HEK293 (cell line): ENCODE measurements around the gene PPP2R2B.

ENCODE experiments used
- CTCF ChIA-PET: fragments of 350-600 bp; formaldehyde crosslinking; extraction: SDS; loops from one replicate; lab custom pipeline; 2021; ENCODE audit warnings: antibody characterized with exemption; lab: Yijun Ruan, JAX
- POLR2A ChIA-PET: fragments of 300-600 bp; formaldehyde crosslinking; extraction: SDS; loops from one replicate; lab custom pipeline; 2020; ENCODE audit warnings: antibody characterized with exemption, inconsistent platforms; lab: Yijun Ruan, JAX
- H3K27ac ChIP-seq: fragments of 200-500 bp; sonication (Bioruptor generic); 2 replicates; pipeline ENCODE4 v1.5.1; 2014; ENCODE audit warnings: low read depth, low read length, control low read depth, inconsistent platforms; ENCODE audit errors: extremely low read depth
- H3K36me3 ChIP-seq, 2 experiments: fragments of 200-500 bp in 1 of 2; sonication (Bioruptor generic) in 1 of 2; 1 replicate in 1 of 2; 2 replicates in 1 of 2; pipeline ENCODE4 v1.5.1; 2014 to 2017; ENCODE audit warnings: inconsistent platforms in 2 of 2, low read length in 2 of 2; ENCODE audit not compliant: control insufficient read depth in 2 of 2, insufficient read depth in 1 of 2
- H3K4me1 ChIP-seq: fragments of 200-500 bp; sonication (Bioruptor generic); 2 replicates; pipeline ENCODE4 v1.5.1; 2014; ENCODE audit warnings: mild to moderate bottlenecking, low read length, inconsistent platforms; ENCODE audit not compliant: control insufficient read depth, insufficient read depth
- H3K4me3 ChIP-seq: 2 replicates; pipeline ENCODE4 v1.5.1; 2011; ENCODE audit warnings: low read depth, mild to moderate bottlenecking, control low read depth, low read length, moderate library complexity
- H3K9me3 ChIP-seq: fragments of 200-500 bp; sonication (Bioruptor generic); 2 replicates; pipeline ENCODE4 v1.5.1; 2014; ENCODE audit warnings: low read depth, low read length, inconsistent platforms; ENCODE audit not compliant: control insufficient read depth, insufficient read depth
- FEZF1 ChIP-seq: fragments of 450-650 bp; formaldehyde crosslinking; IDR thresholded peaks from 2 replicates; pipeline ENCODE4 v1.5.1; 2016; ENCODE audit warnings: missing biosample characterization, missing genetic modification characterization
- IKZF3 ChIP-seq: fragments of 450-650 bp; IDR thresholded peaks from 2 replicates; pipeline ENCODE4 v1.5.0; 2018; ENCODE audit warnings: missing biosample characterization, mild to moderate bottlenecking, missing genetic modification characterization, moderate library complexity
- OVOL3 ChIP-seq: fragments of 450-650 bp; formaldehyde crosslinking; IDR thresholded peaks from 2 replicates; pipeline ENCODE4 v1.5.1; 2016; ENCODE audit warnings: missing biosample characterization, missing genetic modification characterization
- YY1 ChIP-seq: fragments of 450-650 bp; formaldehyde crosslinking; IDR thresholded peaks from 2 replicates; pipeline ENCODE4 v1.5.1; 2018; ENCODE audit warnings: missing biosample characterization, missing genetic modification characterization
- ZEB2 ChIP-seq: fragments of 450-650 bp; formaldehyde crosslinking; IDR thresholded peaks from 2 replicates; pipeline ENCODE4 v1.5.1; 2016; ENCODE audit warnings: missing biosample characterization, missing genetic modification characterization
- ZNF10 ChIP-seq: fragments of 450-650 bp; formaldehyde crosslinking; IDR thresholded peaks from 2 replicates; pipeline ENCODE4 v1.5.1; 2017; ENCODE audit warnings: missing biosample characterization, missing genetic modification characterization
- ZNF174 ChIP-seq: fragments of 450-650 bp; formaldehyde crosslinking; IDR thresholded peaks from 2 replicates; pipeline ENCODE4 v1.5.0; 2017; ENCODE audit warnings: missing biosample characterization, mild to moderate bottlenecking, missing genetic modification characterization
- ZNF19 ChIP-seq: fragments of 450-650 bp; formaldehyde crosslinking; IDR thresholded peaks from 2 replicates; pipeline ENCODE4; 2016; ENCODE audit warnings: missing biosample characterization, missing genetic modification characterization, low read depth
- ZNF24 ChIP-seq: fragments of 450-650 bp; formaldehyde crosslinking; IDR thresholded peaks from 2 replicates; pipeline ENCODE4 v1.5.1; 2016; ENCODE audit warnings: missing biosample characterization, missing genetic modification characterization
- ZNF350 ChIP-seq: fragments of 450-650 bp; formaldehyde crosslinking; IDR thresholded peaks from 2 replicates; pipeline ENCODE4 v1.5.0; 2017; ENCODE audit warnings: missing biosample characterization, mild to moderate bottlenecking, missing genetic modification characterization
- ZNF37A ChIP-seq: fragments of 450-650 bp; IDR thresholded peaks from 2 replicates; pipeline ENCODE4 v1.5.1; 2018; ENCODE audit warnings: missing biosample characterization, missing genetic modification characterization
- ZNF426 ChIP-seq: fragments of 450-650 bp; formaldehyde crosslinking; IDR thresholded peaks from 2 replicates; pipeline ENCODE4 v1.5.1; 2017; ENCODE audit warnings: missing biosample characterization, missing genetic modification characterization, mild to moderate bottlenecking, inconsistent platforms, moderate library complexity
- ZNF521 ChIP-seq: fragments of 450-650 bp; formaldehyde crosslinking; IDR thresholded peaks from 2 replicates; pipeline ENCODE4 v1.5.1; 2017; ENCODE audit warnings: missing biosample characterization, mild to moderate bottlenecking, missing genetic modification characterization
- ZNF529 ChIP-seq: fragments of 450-650 bp; formaldehyde crosslinking; IDR thresholded peaks from 2 replicates; pipeline ENCODE4 v1.5.1; 2017; ENCODE audit warnings: missing genetic modification characterization, missing biosample characterization; ENCODE audit not compliant: insufficient replicate concordance
- ZNF549 ChIP-seq: fragments of 450-650 bp; IDR thresholded peaks from 2 replicates; pipeline ENCODE4 v1.5.1; 2018; ENCODE audit warnings: missing biosample characterization, missing genetic modification characterization, mild to moderate bottlenecking, inconsistent platforms, moderate library complexity
- ZNF621 ChIP-seq: fragments of 450-650 bp; formaldehyde crosslinking; IDR thresholded peaks from 2 replicates; pipeline ENCODE4 v1.5.1; 2017; ENCODE audit warnings: missing biosample characterization, missing genetic modification characterization
- ZNF626 ChIP-seq: fragments of 450-650 bp; sonication (Bioruptor Pico); formaldehyde crosslinking; IDR thresholded peaks from 2 replicates; pipeline ENCODE4 v1.5.1; 2018; ENCODE audit warnings: missing biosample characterization, missing genetic modification characterization, inconsistent platforms
- TF ChIP-seq, protein P1 (sequence below): fragments of 450-650 bp; formaldehyde crosslinking; IDR thresholded peaks from 2 replicates; pipeline ENCODE4 v1.5.1; 2016; ENCODE audit warnings: missing biosample characterization, missing genetic modification characterization
- TF ChIP-seq, protein P2 (sequence below): fragments of 450-650 bp; formaldehyde crosslinking; conservative IDR thresholded peaks from 2 replicates; pipeline ENCODE4 v1.5.1; 2016; ENCODE audit warnings: low read depth, missing biosample characterization, missing genetic modification characterization
- TF ChIP-seq, protein P3 (sequence below): fragments of 450-650 bp; formaldehyde crosslinking; IDR thresholded peaks from 2 replicates; pipeline ENCODE4 v1.5.1; 2016; ENCODE audit warnings: missing biosample characterization, missing genetic modification characterization
- TF ChIP-seq, protein P4 (sequence below): sonication (generic); formaldehyde crosslinking; IDR thresholded peaks from 2 replicates; pipeline ENCODE4 v1.8.1; 2022; ENCODE audit warnings: mild to moderate bottlenecking, moderate library complexity, missing genetic modification reagents
- TF ChIP-seq, protein P5 (sequence below): fragments of 450-650 bp; formaldehyde crosslinking; IDR thresholded peaks from 2 replicates; pipeline ENCODE4 v1.5.1; 2016; ENCODE audit warnings: missing biosample characterization, missing genetic modification characterization

Gene PPP2R2B

DNA sequence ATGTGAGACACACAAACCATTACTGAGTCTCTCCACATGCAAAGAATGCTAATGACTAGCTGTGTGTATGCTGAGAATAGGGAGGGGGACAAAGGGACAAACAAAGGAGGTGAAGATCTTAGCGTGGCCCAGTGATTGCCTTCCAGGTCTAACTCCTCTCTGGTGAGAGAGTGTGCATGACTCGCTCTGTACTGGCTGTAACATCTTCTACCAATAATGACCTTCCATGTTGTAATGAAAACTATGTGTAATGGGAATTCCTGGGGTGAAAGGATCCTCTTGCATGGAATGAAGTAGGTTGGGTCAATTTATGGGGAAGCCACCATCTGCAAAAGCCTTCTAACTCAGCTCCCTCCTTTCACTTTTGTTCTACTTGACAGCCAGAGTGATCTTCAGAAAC is 338.1 kb downstream of the PPP2R2B start:
- H3K4me3 ChIP-seq = no peak overlapping the region
- ChIA-PET CTCF (interaction anchor here (0.6 to 6.6 kb wide), 5 partner anchors 9 to 868 kb away, joined by 3 to 115 read pairs (median 5); no protein-coding TSS in a partner anchor), POLR2A (no interaction called here)
- H3K27ac ChIP-seq = no peak overlapping the region
- H3K4me1 ChIP-seq = no peaks in the 10 kb centered on the region
- no peaks in the 10 kb centered on the region for H3K36me3 ChIP-seq
- TF ChIP-seq ZNF37A = no peak
- TF ChIP-seq, protein P1, sequence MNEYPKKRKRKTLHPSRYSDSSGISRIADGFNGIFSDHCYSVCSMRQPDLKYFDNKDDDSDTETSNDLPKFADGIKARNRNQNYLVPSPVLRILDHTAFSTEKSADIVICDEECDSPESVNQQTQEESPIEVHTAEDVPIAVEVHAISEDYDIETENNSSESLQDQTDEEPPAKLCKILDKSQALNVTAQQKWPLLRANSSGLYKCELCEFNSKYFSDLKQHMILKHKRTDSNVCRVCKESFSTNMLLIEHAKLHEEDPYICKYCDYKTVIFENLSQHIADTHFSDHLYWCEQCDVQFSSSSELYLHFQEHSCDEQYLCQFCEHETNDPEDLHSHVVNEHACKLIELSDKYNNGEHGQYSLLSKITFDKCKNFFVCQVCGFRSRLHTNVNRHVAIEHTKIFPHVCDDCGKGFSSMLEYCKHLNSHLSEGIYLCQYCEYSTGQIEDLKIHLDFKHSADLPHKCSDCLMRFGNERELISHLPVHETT (tag by site-specific recombination) = no peak
- H3K9me3 ChIP-seq = no peaks in the 10 kb centered on the region

DNA sequence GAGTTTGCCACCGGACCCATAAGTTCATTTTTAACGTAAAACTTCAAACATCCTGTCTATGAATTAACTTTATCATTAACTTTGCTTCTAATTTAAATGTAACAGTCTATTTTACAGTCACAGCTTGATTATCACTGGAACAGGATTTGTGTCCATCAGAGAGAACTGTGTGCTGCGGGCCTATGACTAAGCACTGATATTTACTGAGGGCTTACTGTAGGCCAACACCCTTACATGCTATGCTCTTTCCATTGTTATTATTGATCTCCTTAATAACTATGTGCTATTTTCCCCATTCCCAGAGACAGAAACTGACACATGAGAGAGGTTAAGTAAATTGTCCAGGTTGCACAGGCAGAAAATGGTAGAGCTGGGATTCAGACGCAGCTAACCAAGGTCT is 338.6 kb downstream of the PPP2R2B start:
- POLR2A ChIA-PET = no interaction called here

More for the DNA sequence above, 338.6 kb downstream of the PPP2R2B start:
- H3K27ac ChIP-seq = no peak overlapping the region
- no peaks in the 10 kb centered on the region for H3K9me3 ChIP-seq
- no peak for TF ChIP-seq ZEB2
- no peak for TF ChIP-seq ZNF549 (tag by site-specific recombination)
- TF ChIP-seq IKZF3 = no peak
- TF ChIP-seq ZNF24 (tag by site-specific recombination) = no peak
- TF ChIP-seq, protein P2, sequence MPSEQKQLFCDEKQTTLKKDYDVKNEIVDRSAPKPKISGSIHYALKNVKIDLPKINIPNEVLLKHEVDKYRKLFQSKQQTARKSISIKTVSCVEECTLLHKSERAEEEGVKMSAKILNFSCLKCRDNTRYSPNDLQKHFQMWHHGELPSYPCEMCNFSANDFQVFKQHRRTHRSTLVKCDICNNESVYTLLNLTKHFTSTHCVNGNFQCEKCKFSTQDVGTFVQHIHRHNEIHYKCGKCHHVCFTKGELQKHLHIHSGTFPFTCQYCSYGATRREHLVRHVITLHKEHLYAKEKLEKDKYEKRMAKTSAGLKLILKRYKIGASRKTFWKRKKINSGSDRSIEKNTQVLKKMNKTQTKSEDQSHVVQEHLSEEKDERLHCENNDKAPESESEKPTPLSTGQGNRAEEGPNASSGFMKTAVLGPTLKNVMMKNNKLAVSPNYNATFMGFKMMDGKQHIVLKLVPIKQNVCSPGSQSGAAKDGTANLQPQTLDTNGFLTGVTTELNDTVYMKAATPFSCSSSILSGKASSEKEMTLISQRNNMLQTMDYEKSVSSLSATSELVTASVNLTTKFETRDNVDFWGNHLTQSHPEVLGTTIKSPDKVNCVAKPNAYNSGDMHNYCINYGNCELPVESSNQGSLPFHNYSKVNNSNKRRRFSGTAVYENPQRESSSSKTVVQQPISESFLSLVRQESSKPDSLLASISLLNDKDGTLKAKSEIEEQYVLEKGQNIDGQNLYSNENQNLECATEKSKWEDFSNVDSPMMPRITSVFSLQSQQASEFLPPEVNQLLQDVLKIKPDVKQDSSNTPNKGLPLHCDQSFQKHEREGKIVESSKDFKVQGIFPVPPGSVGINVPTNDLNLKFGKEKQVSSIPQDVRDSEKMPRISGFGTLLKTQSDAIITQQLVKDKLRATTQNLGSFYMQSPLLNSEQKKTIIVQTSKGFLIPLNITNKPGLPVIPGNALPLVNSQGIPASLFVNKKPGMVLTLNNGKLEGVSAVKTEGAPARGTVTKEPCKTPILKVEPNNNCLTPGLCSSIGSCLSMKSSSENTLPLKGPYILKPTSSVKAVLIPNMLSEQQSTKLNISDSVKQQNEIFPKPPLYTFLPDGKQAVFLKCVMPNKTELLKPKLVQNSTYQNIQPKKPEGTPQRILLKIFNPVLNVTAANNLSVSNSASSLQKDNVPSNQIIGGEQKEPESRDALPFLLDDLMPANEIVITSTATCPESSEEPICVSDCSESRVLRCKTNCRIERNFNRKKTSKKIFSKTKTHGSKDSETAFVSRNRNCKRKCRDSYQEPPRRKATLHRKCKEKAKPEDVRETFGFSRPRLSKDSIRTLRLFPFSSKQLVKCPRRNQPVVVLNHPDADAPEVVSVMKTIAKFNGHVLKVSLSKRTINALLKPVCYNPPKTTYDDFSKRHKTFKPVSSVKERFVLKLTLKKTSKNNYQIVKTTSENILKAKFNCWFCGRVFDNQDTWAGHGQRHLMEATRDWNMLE = no peak
- no peak for TF ChIP-seq ZNF19 (tag by site-specific recombination)
- no peak for TF ChIP-seq OVOL3 (tag by site-specific recombination)
- TF ChIP-seq ZNF426 (tag by site-specific recombination) = no peak
- TF ChIP-seq ZNF529 (tag by site-specific recombination) = no peak
- TF ChIP-seq ZNF350 (tag by site-specific recombination) = no peak
- TF ChIP-seq, protein P3, sequence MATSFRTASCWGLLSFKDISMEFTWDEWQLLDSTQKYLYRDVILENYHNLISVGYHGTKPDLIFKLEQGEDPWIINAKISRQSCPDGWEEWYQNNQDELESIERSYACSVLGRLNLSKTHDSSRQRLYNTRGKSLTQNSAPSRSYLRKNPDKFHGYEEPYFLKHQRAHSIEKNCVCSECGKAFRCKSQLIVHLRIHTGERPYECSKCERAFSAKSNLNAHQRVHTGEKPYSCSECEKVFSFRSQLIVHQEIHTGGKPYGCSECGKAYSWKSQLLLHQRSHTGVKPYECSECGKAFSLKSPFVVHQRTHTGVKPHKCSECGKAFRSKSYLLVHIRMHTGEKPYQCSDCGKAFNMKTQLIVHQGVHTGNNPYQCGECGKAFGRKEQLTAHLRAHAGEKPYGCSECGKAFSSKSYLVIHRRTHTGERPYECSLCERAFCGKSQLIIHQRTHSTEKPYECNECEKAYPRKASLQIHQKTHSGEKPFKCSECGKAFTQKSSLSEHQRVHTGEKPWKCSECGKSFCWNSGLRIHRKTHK (tag by site-specific recombination) = no peak
- no peak for TF ChIP-seq ZNF10
- TF ChIP-seq ZNF174 (tag by site-specific recombination) = no peak
- TF ChIP-seq ZNF626 (tag by site-specific recombination) = no peak
- TF ChIP-seq, protein P4, sequence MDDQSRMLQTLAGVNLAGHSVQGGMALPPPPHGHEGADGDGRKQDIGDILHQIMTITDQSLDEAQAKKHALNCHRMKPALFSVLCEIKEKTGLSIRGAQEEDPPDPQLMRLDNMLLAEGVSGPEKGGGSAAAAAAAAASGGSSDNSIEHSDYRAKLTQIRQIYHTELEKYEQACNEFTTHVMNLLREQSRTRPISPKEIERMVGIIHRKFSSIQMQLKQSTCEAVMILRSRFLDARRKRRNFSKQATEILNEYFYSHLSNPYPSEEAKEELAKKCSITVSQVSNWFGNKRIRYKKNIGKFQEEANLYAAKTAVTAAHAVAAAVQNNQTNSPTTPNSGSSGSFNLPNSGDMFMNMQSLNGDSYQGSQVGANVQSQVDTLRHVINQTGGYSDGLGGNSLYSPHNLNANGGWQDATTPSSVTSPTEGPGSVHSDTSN (CRISPR knock-in tag) = no peak
- TF ChIP-seq, protein P5, sequence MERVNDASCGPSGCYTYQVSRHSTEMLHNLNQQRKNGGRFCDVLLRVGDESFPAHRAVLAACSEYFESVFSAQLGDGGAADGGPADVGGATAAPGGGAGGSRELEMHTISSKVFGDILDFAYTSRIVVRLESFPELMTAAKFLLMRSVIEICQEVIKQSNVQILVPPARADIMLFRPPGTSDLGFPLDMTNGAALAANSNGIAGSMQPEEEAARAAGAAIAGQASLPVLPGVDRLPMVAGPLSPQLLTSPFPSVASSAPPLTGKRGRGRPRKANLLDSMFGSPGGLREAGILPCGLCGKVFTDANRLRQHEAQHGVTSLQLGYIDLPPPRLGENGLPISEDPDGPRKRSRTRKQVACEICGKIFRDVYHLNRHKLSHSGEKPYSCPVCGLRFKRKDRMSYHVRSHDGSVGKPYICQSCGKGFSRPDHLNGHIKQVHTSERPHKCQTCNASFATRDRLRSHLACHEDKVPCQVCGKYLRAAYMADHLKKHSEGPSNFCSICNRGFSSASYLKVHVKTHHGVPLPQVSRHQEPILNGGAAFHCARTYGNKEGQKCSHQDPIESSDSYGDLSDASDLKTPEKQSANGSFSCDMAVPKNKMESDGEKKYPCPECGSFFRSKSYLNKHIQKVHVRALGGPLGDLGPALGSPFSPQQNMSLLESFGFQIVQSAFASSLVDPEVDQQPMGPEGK (tag by site-specific recombination) = no peak
- no peak for TF ChIP-seq FEZF1
- no peak for TF ChIP-seq ZNF621 (tag by site-specific recombination)
- TF ChIP-seq YY1 = no peak
- no peak for TF ChIP-seq ZNF521 (tag by site-specific recombination)
- H3K4me1 ChIP-seq = no peaks in the 10 kb centered on the region
- CTCF ChIA-PET = interaction anchor here (0.6 to 6.6 kb wide), 3 partner anchors 9 to 869 kb away, joined by 3 to 115 read pairs (median 5); no protein-coding TSS in a partner anchor
- H3K4me3 ChIP-seq = no peak overlapping the region
- H3K36me3 ChIP-seq = no peaks in the 10 kb centered on the region
